ENCODE measurements around the gene PAX1.

PAX1 gene

DNA sequence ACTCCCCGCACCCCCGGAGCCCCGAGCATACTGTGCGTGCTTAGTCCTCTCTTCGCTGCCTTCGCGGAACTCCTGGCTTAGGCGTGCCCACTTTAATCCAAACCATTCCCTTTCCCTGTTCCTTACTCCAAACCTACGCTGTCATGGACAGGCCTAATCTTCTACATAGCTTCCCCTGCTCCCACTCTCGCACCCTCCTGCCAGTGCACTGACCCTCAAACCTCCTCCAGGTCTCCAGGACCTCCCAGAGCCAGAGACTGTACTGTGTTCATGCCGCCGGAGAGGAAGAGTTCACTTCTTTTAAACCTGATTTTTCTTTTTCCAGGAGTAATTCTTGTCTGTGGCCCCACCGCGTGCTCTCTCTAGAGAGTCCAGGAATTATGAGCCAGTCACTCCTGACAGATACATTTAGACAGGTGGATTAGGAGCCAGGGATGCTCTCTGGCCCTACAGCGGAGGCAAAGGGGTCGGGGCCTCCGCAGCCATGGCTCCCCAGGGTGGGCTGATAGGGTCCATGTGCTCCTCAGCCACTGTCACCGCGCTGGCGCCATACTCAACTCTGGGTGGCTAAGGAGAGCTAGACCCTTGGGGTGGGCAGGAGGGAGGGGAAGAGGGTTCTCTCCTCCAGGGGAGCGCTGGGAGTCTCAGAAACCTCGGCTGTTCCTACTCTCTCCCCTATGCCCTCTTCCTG, 1.6 kb upstream of the PAX1 start:
- no peak for DNase-seq (ENCODE audit: low read depth)

DNA sequence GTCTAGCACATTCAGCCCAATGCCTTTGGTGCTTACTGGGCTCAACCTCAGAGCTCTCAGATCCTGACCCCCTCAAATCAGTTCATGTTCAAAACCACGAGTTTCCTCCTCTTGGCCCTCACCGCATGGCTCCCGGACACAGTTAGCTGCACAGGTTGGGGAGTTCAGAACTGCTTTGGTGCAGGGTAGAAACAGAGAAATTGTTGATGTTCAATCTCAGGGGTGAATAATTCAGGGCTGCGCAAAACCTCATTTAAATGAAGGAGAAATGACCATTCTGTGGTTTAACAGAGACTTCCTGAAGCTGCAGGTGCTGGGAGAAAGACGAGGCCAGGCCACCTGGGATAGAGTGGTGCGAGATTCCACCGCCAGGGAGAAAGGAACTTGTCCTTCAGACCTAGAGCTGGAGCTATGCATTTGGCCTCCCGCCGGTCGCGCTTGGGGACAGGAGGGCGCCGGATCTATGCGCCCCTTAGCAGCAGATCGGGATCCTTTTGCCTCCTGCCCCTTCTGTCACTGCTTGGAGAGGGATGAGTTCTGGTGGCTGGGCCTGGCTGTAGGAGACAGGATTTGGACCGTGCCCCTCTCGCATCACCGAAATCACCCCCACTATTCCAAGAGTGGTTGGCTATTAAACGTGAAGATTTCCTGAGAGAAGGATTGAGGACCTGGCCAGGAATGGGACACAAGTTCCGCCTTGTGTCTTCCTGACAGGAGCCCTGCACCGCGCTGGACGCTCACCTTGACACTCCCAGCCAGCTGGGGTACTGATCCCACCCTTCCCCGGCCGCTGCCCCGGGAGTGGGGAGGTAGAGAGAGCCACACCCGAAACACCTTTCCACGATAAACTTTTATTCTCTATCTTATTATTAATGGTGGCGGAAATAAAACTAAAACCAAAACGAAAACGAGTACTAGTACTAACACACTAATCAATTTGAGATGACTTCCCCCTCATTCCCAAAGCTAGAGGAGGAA, 767 bp upstream of the PAX1 start:
- DNase-seq (ENCODE audit: low read depth) = no peak

GRCh38 chr20:21706261-21707195, 1.1 kb downstream of the PAX1 start:
- no peak for DNase-seq (ENCODE audit: low read depth)

DNA sequence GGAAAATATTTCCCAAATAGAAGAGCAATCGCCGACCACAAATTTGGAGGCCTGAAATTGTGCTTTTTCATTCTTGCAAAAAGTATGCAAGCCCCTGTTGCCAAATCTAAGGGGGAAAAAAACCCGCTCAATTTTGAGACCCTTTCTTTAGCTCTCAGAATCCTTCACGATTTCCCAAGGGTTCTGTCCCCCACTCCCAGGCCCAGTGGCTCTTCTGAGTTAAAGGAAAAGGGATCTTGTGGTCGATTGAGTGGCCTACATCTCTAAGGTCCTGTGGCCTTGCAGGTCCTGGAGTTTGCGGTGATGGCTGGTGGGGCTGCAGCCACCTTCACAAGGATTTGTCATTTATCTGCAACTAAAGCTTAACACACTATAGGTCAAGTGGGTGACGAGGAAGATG, 1.8 kb downstream of the PAX1 start:
- no peak for DNase-seq (ENCODE audit: low read depth)

DNA sequence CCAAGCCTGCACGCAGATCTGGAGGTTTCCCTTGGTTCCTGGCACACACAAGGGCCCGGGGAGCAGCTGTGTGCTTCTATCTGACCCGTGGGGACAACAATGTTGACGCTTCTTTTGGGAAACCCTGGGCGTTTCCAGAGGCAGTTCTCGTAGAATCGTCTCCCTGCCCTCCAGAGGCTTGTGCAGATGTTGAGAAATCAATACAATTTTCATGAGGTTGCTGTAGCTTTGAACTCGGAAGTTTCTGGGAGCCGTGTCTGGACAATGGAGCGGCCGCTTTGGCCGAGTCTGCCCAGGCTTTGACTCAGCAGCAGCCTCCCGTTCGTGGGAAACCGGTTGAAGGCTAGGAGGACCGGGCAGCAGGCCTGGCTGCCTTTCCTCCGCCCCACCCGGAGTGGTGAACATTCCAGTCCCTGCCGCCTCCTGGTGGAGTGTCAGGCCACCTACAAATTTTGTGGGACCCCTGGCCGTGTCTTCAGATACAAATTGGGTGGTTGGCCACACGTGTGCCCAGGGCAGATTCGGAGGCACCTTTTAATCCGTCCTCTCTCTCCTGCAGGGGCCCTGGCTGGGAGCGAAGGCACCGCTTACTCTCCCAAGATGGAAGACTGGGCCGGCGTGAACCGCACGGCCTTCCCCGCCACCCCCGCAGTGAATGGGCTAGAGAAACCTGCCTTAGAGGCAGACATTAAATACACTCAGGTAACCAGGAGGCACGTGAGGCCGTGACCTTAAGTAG, 2.7 kb downstream of the PAX1 start:
- DNase-seq (ENCODE audit: low read depth) = no peak

DNA sequence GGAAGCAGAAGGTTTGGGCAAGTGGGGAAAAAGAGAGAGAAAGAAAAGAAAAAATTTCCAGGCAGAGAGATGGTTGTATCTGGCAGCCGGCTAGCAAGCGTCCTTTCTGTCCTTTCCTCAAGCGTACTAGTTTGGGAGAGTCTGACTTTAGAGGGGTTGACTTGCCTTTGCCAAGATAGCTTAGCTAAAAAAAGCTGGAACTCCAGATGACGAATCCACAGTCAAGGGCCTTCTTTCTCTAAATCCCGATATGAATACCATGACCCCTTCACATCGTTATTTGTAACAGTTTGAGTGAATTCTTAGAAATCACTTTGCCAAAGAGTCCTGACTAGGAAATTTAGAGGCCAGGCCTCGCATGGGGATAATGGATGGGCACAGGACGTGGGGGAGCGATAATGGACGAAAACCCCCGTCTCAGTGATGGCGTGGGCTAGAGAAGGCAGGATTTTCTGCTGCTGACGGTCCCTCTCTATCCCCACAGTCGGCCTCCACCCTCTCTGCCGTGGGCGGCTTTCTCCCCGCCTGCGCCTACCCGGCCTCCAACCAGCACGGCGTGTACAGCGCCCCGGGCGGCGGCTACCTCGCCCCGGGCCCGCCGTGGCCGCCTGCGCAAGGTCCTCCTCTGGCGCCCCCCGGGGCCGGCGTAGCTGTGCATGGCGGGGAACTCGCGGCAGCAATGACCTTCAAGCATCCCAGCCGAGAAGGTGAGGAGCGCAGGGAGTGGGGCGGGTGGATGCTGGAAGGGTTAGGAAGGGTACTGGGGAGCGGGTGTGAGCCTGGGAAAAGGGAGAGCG, 3.5 kb downstream of the PAX1 start:
- DNase-seq (ENCODE audit: low read depth) = no peak

GRCh38 chr20:21709535-21709904, 4.1 kb downstream of the PAX1 start:
- DNase-seq (ENCODE audit: low read depth) = no peak

DNA sequence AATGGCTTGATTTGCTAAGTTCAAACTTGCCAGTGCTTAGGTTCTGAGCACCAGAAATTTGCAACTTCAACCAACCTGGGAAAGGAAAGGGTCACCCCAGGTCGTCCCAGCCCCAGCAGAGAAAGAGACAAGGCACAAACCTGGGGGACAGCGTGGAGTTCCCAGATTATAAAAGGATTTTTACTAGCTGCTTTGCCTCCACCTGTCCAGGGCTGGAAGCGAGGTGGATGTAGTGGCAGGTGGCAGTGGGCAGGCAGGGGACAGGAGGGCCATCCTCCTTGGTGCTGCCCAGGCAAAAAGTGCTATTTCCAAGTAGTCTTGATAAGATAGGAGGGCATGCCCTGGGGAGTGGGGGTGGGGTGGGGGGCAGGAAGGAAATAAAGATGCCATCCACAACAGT, 4.9 kb downstream of the PAX1 start:
- DNase-seq (ENCODE audit: low read depth) = no peak

DNA sequence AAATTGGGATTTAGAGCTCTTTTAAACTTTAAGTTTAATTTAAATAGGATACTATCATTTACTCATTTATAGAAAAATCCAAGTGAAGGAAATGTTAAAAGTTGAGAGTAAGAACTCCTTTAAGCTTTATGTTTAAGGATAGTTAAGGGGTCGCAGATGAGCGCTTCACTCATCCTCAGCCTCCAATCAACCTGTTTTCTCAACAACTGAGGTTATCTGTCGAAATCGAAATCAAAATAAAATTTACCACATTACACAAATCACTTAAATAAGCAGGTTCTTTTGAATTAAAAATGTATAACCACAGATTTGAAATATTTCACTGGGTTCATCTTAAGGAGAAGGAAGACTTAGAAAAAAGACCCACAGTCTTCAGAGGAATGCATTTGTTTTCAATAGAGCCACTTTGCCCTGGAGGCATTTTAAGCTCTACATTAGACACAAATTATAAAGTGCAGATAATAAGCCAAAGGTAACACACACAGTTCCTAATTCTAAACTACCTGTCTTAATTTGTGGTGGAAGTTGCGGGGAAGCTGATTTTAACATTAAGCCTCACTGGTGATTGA, 5.5 kb downstream of the PAX1 start:
- no peak for DNase-seq (ENCODE audit: low read depth)

GRCh38 chr20:21712443-21713059, 7.1 kb downstream of the PAX1 start:
- DNase-seq (ENCODE audit: low read depth) = no peak

- DNase-seq (ENCODE audit: low read depth) = no peak
Measured at GRCh38 chr20:21713470-21713869, 8.0 kb downstream of the PAX1 start.

- no peak for DNase-seq (ENCODE audit: low read depth)
Measured at GRCh38 chr20:21713901-21714296, 8.4 kb downstream of the PAX1 start.

- DNase-seq (ENCODE audit: low read depth) = no peak
Measured at GRCh38 chr20:21714297-21715192, 9.1 kb downstream of the PAX1 start.

- no peak for DNase-seq (ENCODE audit: low read depth)
Measured at GRCh38 chr20:21715193-21715881, 9.9 kb downstream of the PAX1 start.

- DNase-seq (ENCODE audit: low read depth) = peak; percentile 30
Measured at GRCh38 chr20:21719592-21720214, 14.2 kb downstream of the PAX1 start.

DNA sequence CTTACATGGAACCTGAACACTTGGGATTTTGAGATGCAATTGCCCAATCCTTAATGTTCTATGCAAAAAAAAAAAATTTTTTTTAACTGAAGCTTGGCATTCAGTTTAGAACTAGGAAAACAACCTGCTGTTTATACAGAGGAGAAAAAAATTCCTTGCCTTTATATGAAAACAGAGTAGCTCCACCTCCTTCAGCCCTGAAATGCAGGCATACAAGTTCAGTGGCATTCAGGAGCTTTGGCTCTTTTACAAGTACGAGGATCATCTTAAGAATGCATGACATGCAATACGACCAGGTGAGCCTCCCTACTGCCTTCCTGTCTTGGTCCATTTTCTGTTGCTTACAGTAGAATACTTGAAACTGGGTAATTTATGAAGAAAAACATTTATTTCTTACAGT, 20.4 kb downstream of the PAX1 start:
- no peak for DNase-seq (ENCODE audit: low read depth)

- no peak for DNase-seq (ENCODE audit: low read depth)
Measured at GRCh38 chr20:21729316-21729715, 23.9 kb downstream of the PAX1 start.

DNA sequence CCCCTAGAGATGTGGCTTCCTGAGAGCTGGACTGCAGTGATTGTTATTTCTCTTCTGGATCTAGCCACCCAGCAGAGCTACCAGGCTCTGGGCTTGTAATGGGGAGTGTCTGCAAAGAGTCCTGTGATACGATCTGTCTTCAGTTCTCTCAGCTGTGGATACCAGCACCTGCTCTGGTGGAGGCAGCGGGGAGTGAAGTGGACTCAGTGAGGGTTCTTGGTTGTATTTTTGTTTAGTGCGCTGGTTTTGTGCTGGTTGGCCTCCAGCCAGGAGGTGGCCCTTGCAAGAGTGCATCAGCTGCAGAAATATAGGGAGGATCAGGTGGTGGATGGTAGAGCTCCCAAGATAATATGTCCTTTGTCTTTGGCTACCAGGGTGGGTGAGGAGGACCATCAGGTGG, 33.7 kb downstream of the PAX1 start:
- no peak for DNase-seq (ENCODE audit: low read depth)

Data from non-pigmented ciliary epithelial cell (primary cell).